GM20000 (cell line): ENCODE data around the gene MON1B.
"Not testable (repeated sequence)": the region's sequence is repeated elsewhere in the genome, so short reads cannot be mapped to it uniquely, and the experiment has no call there.

ENCODE experiments used
- DNase-seq: peaks from one replicate; pipeline ENCODE4 v3.0.0; 2012; ENCODE audit warnings: low spot score
- CTCF ChIP-seq: IDR thresholded peaks from 2 replicates; pipeline ENCODE4 v1.5.1; 2012; ENCODE audit warnings: mild to moderate bottlenecking, control low read depth; ENCODE audit errors: extremely low read depth, missing control alignments

The MON1B gene

GRCh38 chr16:77166726-77167125 is 24.3 kb upstream of the MON1B start:
- no peak for TF ChIP-seq CTCF
- DNase-seq, result no peak

- TF ChIP-seq CTCF, result no peak
- no peak for DNase-seq
Measured at GRCh38 chr16:77168901-77169300, 22.1 kb upstream of the MON1B start.

GRCh38 chr16:77169650-77170236 is 21.2 kb upstream of the MON1B start:
- DNase-seq, result peak; percentile 27
- peak; percentile 79 for TF ChIP-seq CTCF

GRCh38 chr16:77170805-77171204 is 20.2 kb upstream of the MON1B start:
- no peak for DNase-seq
- TF ChIP-seq CTCF, result no peak

- TF ChIP-seq CTCF, result peak; percentile 50
- peak; percentile 43 for DNase-seq
Measured at GRCh38 chr16:77171745-77172635, 19.0 kb upstream of the MON1B start.

- DNase-seq, result no peak
- no peak for TF ChIP-seq CTCF
Measured at GRCh38 chr16:77172951-77173350, 18.0 kb upstream of the MON1B start.

- no peak for DNase-seq
Measured at GRCh38 chr16:77183137-77183536, 7.9 kb upstream of the MON1B start.

GRCh38 chr16:77186298-77186697 is 4.7 kb upstream of the MON1B start:
- DNase-seq, result not testable (repeated sequence)

More at GRCh38 chr16:77183137-77183536, 7.9 kb upstream of the MON1B start:
- no peak for TF ChIP-seq CTCF
